Measurements from ENCODE around the gene ALDH9A1.

- TF ChIP-seq CTCF (conservative IDR thresholded peaks at IDR 0.05; ENCODE audit: low read depth, low read length) (peak; percentile 45), EZH2 (IDR thresholded peaks at IDR 0.05; ENCODE audit: low read length, unreplicated experiment) (no peak), EZH2phosphoT487 (IDR thresholded peaks at IDR 0.05; ENCODE audit: borderline replicate concordance, low read length) (no peak)
Measured at GRCh38 chr1:165686121-165686970, 12.0 kb downstream of the ALDH9A1 start.

All from PC-3 (cell line).